ENCODE results near the gene HNF1A. TPM values are rescaled to one million over a fixed set of nuclear protein-coding genes. Genes with fewer than 3 reads are reported as not detected.

The HNF1A gene
- total and polyA plus RNA-seq, 2 of the 13 experiments (the other 11 are each of a cell fraction or from before 2014, with no cell fraction given), result 13.4 to 34.7 TPM

- TF ChIP-seq ZNF275 (CRISPR knock-in tag; IDR thresholded peaks at IDR 0.05; ENCODE audit: borderline replicate concordance) (0 out of 2 replicates have a peak, but pooled peaks have one; percentile 24), ZNF430 (CRISPR knock-in tag; IDR thresholded peaks at IDR 0.05) (peak; percentile 26; the same call in 1 of the 2 replicates), FOXJ3 (CRISPR knock-in tag; IDR thresholded peaks at IDR 0.05; ENCODE audit: borderline replicate concordance) (peak; percentile 83; the same call in 1 of the 2 replicates), GZF1 (CRISPR knock-in tag; IDR thresholded peaks at IDR 0.05) (no peak), FOSL2 (CRISPR knock-in tag; IDR thresholded peaks at IDR 0.05) (peak; percentile 66), ZNF503 (CRISPR knock-in tag; IDR thresholded peaks at IDR 0.05) (peak; percentile 89), ZHX1 (CRISPR knock-in tag; IDR thresholded peaks at IDR 0.05; ENCODE audit: low read depth) (peak; percentile 70; the same call in 1 of the 2 replicates), ZNF652 (CRISPR knock-in tag; IDR thresholded peaks at IDR 0.05; ENCODE audit: borderline replicate concordance, low read depth) (no peak; the same call in 1 of the 2 replicates), MEIS1 (CRISPR knock-in tag; IDR thresholded peaks at IDR 0.05; ENCODE audit: borderline replicate concordance) (peak; percentile 76; the same call in 1 of the 2 replicates), KLF6 (CRISPR knock-in tag; IDR thresholded peaks at IDR 0.05) (peak; percentile 52; the same call in 1 of the 2 replicates)
- TF ChIP-seq, protein P1, sequence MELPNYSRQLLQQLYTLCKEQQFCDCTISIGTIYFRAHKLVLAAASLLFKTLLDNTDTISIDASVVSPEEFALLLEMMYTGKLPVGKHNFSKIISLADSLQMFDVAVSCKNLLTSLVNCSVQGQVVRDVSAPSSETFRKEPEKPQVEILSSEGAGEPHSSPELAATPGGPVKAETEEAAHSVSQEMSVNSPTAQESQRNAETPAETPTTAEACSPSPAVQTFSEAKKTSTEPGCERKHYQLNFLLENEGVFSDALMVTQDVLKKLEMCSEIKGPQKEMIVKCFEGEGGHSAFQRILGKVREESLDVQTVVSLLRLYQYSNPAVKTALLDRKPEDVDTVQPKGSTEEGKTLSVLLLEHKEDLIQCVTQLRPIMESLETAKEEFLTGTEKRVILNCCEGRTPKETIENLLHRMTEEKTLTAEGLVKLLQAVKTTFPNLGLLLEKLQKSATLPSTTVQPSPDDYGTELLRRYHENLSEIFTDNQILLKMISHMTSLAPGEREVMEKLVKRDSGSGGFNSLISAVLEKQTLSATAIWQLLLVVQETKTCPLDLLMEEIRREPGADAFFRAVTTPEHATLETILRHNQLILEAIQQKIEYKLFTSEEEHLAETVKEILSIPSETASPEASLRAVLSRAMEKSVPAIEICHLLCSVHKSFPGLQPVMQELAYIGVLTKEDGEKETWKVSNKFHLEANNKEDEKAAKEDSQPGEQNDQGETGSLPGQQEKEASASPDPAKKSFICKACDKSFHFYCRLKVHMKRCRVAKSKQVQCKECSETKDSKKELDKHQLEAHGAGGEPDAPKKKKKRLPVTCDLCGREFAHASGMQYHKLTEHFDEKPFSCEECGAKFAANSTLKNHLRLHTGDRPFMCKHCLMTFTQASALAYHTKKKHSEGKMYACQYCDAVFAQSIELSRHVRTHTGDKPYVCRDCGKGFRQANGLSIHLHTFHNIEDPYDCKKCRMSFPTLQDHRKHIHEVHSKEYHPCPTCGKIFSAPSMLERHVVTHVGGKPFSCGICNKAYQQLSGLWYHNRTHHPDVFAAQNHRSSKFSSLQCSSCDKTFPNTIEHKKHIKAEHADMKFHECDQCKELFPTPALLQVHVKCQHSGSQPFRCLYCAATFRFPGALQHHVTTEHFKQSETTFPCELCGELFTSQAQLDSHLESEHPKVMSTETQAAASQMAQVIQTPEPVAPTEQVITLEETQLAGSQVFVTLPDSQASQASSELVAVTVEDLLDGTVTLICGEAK (IDR thresholded peaks at IDR 0.05), result no peak
- TF ChIP-seq, protein P1 (CRISPR knock-in tag; IDR thresholded peaks at IDR 0.05), result no peak; the same call in 1 of the 2 replicates
Measured at GRCh38 chr12:120978296-120979219, at the start of gene HNF1A (continued).

Measured in HepG2 (cell line).